ENCODE data around the gene RAB3GAP1. TPM values are rescaled to one million over a fixed set of nuclear protein-coding genes. Genes with fewer than 3 reads are reported as not detected.
"Not testable (repeated sequence)": the region's sequence is repeated elsewhere in the genome, so short reads cannot be mapped to it uniquely, and the experiment has no call there.

RAB3GAP1 gene
- total RNA-seq, 4 donors from 2014 or later = 38.4 to 63.5 (median 53.8) TPM

DNA sequence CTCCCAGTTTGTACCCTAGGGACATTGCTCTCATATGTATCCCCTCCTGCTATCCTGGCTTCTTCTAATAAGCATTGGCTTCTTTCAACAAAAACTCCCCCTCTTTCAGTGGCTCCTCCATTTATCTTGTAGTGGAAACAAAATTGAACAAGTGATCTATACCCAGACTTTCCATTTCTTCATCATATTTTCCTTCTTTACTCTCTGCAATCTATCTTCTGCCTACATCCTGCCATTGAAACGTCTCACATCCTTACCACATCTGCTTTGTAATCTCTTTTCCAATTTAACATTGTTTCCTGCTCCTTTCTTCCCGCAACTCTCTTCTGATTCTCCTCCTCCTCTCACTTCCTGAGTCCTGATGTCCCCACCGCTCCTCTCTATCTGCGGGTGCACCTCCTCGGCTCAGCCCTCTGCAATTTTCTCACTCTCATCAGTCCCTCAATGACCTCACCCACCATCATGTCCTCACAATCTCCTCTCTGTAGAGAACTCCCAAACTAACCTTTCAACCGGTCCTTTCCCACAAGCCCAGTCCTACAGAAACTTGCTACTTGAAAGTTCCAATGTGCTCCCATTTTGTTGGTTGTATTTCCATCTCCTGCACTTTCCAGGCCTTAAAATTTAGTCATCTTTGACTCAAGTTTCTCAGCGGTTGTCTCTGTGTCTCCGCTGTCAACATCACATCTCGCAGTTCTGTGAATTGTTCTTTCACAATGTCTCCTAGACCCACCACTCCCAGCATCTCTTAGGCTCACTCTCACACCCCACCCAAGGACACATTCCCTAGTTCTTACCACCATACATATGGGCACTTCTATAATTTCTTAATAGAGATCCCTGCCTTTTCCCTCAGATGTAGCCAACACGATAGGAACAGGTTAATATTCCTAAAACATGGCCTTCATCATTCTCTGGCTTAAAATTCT is 28.9 kb upstream of the RAB3GAP1 start:
- H3K9me3 ChIP-seq = no peaks in the 10 kb centered on the region
- in situ Hi-C loops (cut with MboI; ENCODE audit: low pct_ligation_motif_present in 1 of 4, low pct_unique_long_range_greater_than_20kb in 1 of 4, low sequenced_read_pairs in 3 of 4) (loop anchor here in 1 of 4 donors (25.0 kb wide), 1 partner anchor 689 kb away; no protein-coding TSS in a partner anchor), intact Hi-C loops (cut with DNase I; ENCODE audit: low total_unique reads) (no loop called here)
- no peaks in the 10 kb centered on the region for H3K4me1 ChIP-seq
- WGBS, 2 donors (ENCODE audit: low coverage in 1 of 2) = 84 to 87% methylated on average over 10 of the region's 10 CpGs
- H3K27me3 ChIP-seq = no peaks in the 10 kb centered on the region
- no peak for DNase-seq
- no peak overlapping the region for H3K27ac ChIP-seq
- TF ChIP-seq EP300 (IDR thresholded peaks at IDR 0.05; ENCODE audit: low read depth) (no peak), POLR2AphosphoS5 (IDR thresholded peaks at IDR 0.05) (no peak), POLR2A (IDR thresholded peaks at IDR 0.05) (no peak)
- TF ChIP-seq, protein P1, sequence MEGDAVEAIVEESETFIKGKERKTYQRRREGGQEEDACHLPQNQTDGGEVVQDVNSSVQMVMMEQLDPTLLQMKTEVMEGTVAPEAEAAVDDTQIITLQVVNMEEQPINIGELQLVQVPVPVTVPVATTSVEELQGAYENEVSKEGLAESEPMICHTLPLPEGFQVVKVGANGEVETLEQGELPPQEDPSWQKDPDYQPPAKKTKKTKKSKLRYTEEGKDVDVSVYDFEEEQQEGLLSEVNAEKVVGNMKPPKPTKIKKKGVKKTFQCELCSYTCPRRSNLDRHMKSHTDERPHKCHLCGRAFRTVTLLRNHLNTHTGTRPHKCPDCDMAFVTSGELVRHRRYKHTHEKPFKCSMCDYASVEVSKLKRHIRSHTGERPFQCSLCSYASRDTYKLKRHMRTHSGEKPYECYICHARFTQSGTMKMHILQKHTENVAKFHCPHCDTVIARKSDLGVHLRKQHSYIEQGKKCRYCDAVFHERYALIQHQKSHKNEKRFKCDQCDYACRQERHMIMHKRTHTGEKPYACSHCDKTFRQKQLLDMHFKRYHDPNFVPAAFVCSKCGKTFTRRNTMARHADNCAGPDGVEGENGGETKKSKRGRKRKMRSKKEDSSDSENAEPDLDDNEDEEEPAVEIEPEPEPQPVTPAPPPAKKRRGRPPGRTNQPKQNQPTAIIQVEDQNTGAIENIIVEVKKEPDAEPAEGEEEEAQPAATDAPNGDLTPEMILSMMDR (IDR thresholded peaks at IDR 0.05) = no peak
- H3K4me3 ChIP-seq = no peak overlapping the region
- H3K36me3 ChIP-seq = no peaks in the 10 kb centered on the region

DNA sequence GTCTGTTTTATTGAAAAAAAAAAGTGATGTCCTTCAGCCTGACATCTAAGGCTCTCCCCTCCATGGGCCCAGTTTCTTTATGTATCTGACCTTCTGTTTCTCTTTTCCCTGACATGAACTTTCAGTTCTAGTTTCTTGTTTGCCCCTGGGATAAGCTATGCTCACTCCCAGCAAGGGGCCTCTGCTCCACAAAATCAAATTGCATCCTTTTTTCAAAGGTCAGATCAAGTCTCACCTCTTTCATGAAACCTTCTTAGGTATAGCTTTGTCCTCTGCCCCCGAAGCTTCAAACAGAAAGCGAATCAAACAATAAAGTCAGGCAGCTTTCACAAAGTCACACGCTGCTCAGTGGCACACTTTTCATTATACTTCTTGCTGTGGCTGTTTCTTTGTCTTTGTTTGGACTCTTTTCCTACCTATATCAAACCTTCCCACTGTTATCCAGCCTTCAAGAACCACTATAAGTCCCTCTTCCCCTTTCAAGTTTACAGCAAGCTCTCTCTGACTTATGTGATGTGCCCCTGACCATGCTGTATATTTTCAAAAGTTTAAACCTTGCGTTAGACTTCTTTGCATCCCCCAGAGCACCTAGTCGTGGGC is 28.1 kb upstream of the RAB3GAP1 start:
- Histone ChIP-seq H3K27ac (no peak overlapping the region), H3K4me3 (no peak overlapping the region), H3K4me1 (no peaks in the 10 kb centered on the region), H3K36me3 (no peaks in the 10 kb centered on the region), H3K27me3 (no peaks in the 10 kb centered on the region), H3K9me3 (no peaks in the 10 kb centered on the region)
- no peak for TF ChIP-seq POLR2A (IDR thresholded peaks at IDR 0.05)
- intact Hi-C loops (cut with DNase I; ENCODE audit: low total_unique reads) (no loop called here), in situ Hi-C loops (cut with MboI; ENCODE audit: low pct_ligation_motif_present in 1 of 4, low pct_unique_long_range_greater_than_20kb in 1 of 4, low sequenced_read_pairs in 3 of 4) (loop anchor here in 1 of 4 donors (25.0 kb wide), 1 partner anchor 688 kb away; no protein-coding TSS in a partner anchor)
- 83 to 90% methylated on average over 3 to 5 of the region's 5 CpGs for WGBS, 2 donors (ENCODE audit: low coverage in 1 of 2)
- no peak for DNase-seq

DNA sequence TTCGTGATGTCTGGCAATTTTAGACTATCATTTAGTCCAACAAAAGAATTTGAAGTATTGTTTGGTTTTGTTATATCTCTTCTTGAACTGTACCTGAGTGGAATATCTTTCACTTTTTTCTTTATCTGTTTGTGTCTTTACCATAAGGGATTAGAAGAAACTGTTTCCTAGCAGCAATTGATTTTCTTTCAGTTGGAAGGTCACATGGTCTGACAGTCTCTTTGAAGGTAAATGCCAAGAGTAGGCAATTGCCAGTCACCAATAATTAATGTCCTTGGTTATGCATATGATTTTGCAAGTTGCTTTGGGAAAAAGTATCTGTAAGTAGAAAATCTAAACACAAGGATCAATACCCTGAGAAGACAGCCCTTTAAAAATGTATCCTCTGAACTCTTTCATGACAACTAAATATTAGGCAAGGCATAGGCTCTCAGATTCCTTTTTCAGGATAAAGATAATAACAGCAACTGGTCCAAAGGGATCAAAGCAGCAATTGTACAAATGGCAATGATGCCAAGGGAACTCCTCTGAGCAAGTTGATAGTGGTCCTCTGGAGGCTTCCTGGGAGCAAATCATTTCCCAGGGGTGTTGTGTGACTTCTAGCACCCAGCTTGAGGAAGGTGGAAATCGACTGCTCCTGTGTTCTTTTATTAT is 22.5 kb upstream of the RAB3GAP1 start:
- no peak for DNase-seq
- 62 to 65% methylated on average over 1 to 2 of the region's 2 CpGs for WGBS, 2 donors (ENCODE audit: low coverage in 1 of 2)

DNA sequence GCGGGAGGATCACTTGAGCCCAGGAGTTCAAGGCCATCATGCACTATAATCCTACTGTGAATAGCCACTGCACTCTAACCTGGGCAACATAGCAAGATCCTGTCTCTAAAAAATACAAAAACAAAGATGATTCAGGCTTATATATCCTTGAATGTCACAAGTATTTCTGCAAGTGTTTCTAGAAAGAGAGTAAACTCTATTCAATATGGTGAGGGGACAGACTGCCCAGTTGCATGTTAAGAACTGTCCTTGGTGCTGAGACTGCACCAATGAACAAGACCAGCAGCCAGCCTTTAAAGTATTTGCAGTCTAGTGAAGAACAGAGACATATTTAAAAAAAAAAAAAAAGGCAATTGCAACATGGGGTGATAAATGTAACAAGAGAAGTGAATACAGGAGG is 21.3 kb upstream of the RAB3GAP1 start:
- no peak for DNase-seq

More for the DNA sequence above, 22.5 kb upstream of the RAB3GAP1 start:
- Histone ChIP-seq H3K4me3 (no peak overlapping the region), H3K27me3 (no peaks in the 10 kb centered on the region), H3K27ac (no peak overlapping the region), H3K4me1 (no peaks in the 10 kb centered on the region), H3K36me3 (no peaks in the 10 kb centered on the region), H3K9me3 (no peaks in the 10 kb centered on the region)
- intact Hi-C loops (cut with DNase I; ENCODE audit: low total_unique reads) (no loop called here), in situ Hi-C loops (cut with MboI; ENCODE audit: low pct_ligation_motif_present in 1 of 4, low pct_unique_long_range_greater_than_20kb in 1 of 4, low sequenced_read_pairs in 3 of 4) (no loop called here)
- TF ChIP-seq POLR2A (IDR thresholded peaks at IDR 0.05) (no peak), EP300 (IDR thresholded peaks at IDR 0.05; ENCODE audit: low read depth) (no peak), POLR2AphosphoS5 (IDR thresholded peaks at IDR 0.05) (no peak)
- TF ChIP-seq, protein P1 (IDR thresholded peaks at IDR 0.05) = no peak

DNA sequence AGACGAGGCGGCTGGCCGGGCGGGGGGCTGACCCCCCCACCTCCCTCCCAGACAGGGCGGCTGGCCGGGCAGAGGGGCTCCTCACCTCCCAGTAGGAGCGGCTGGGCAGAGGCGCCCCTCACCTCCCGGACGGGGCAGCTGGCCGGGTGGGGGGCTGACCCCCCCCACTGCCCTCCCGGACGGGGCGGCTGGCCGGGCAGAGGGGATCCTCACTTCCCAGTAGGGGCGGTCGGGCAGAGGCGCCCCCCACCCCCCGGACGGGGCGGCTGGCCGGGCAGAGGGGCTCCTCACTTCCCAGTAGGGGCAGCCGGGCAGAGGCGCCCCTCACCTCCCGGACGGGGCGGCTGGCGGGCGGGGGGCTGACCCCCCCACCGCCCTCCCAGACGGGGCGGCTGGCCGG is 18.9 kb upstream of the RAB3GAP1 start:
- H3K27ac ChIP-seq; H3K36me3 ChIP-seq; DNase-seq; in situ Hi-C loops (cut with MboI; ENCODE audit: low pct_ligation_motif_present in 1 of 4, low pct_unique_long_range_greater_than_20kb in 1 of 4, low sequenced_read_pairs in 3 of 4); intact Hi-C loops (cut with DNase I; ENCODE audit: low total_unique reads); H3K4me1 ChIP-seq; H3K4me3 ChIP-seq; H3K27me3 ChIP-seq; H3K9me3 ChIP-seq: not testable (repeated sequence)
- no CpG with 5 or more reads among the region's 33 CpGs for WGBS, 2 donors (ENCODE audit: low coverage in 1 of 2)

More for the DNA sequence above, 21.3 kb upstream of the RAB3GAP1 start:
- TF ChIP-seq EP300 (IDR thresholded peaks at IDR 0.05; ENCODE audit: low read depth) = no peak
- TF ChIP-seq POLR2AphosphoS5 (IDR thresholded peaks at IDR 0.05) = no peak
- TF ChIP-seq, protein P1 (IDR thresholded peaks at IDR 0.05) = no peak
- TF ChIP-seq POLR2A (IDR thresholded peaks at IDR 0.05) = no peak
- in situ Hi-C loops (cut with MboI; ENCODE audit: low pct_ligation_motif_present in 1 of 4, low pct_unique_long_range_greater_than_20kb in 1 of 4, low sequenced_read_pairs in 3 of 4) (no loop called here), intact Hi-C loops (cut with DNase I; ENCODE audit: low total_unique reads) (no loop called here)
- H3K27ac ChIP-seq = no peak overlapping the region
- H3K9me3 ChIP-seq = no peaks in the 10 kb centered on the region
- H3K36me3 ChIP-seq = no peaks in the 10 kb centered on the region
- H3K4me1 ChIP-seq = no peaks in the 10 kb centered on the region
- 80 to 96% methylated on average over 1 of the region's 1 CpG for WGBS, 2 donors (ENCODE audit: low coverage in 1 of 2)
- no peaks in the 10 kb centered on the region for H3K27me3 ChIP-seq
- no peak overlapping the region for H3K4me3 ChIP-seq
